Activated naive CD8-positive, alpha-beta T cell treated with anti-CD3 and anti-CD28 coated beads for 36 hours (primary cell): ENCODE data around the gene CCDC88B. TPM values are rescaled to one million over a fixed set of nuclear protein-coding genes. Genes with fewer than 3 reads are reported as not detected.
A peak's percentile ranks its signal among the peaks of the same experiment; 100 is the strongest.

ENCODE experiments used
- DNase-seq: peaks from one replicate; pipeline ENCODE4 v3.0.0; 2021
- H3K27ac Mint-ChIP-seq: one replicate; pipeline ENCODE4 v1.8.0; 2022; ENCODE audit warnings: mild to moderate bottlenecking, moderate library complexity, mixed read lengths
- H3K27me3 Mint-ChIP-seq: one replicate; pipeline ENCODE4 v1.8.0; 2022; ENCODE audit warnings: mild to moderate bottlenecking, mixed read lengths
- H3K36me3 Mint-ChIP-seq: one replicate; pipeline ENCODE4 v1.8.0; 2021; ENCODE audit warnings: mild to moderate bottlenecking, mixed read lengths
- H3K4me1 Mint-ChIP-seq: one replicate; pipeline ENCODE4 v1.8.0; 2021; ENCODE audit warnings: mixed read lengths
- H3K4me3 Mint-ChIP-seq: one replicate; pipeline ENCODE4 v1.8.0; 2022; ENCODE audit warnings: mild to moderate bottlenecking, moderate library complexity, mixed read lengths
- H3K9me3 Mint-ChIP-seq: one replicate; pipeline ENCODE4 v1.8.0; 2022; ENCODE audit warnings: mixed read lengths
- total RNA-seq, 2 experiments: library from RNA; stranded (reverse); gene quantifications; one replicate each; pipeline ENCODE4 v1.2.3, GENCODE V29; 2021

Gene CCDC88B, protein sequence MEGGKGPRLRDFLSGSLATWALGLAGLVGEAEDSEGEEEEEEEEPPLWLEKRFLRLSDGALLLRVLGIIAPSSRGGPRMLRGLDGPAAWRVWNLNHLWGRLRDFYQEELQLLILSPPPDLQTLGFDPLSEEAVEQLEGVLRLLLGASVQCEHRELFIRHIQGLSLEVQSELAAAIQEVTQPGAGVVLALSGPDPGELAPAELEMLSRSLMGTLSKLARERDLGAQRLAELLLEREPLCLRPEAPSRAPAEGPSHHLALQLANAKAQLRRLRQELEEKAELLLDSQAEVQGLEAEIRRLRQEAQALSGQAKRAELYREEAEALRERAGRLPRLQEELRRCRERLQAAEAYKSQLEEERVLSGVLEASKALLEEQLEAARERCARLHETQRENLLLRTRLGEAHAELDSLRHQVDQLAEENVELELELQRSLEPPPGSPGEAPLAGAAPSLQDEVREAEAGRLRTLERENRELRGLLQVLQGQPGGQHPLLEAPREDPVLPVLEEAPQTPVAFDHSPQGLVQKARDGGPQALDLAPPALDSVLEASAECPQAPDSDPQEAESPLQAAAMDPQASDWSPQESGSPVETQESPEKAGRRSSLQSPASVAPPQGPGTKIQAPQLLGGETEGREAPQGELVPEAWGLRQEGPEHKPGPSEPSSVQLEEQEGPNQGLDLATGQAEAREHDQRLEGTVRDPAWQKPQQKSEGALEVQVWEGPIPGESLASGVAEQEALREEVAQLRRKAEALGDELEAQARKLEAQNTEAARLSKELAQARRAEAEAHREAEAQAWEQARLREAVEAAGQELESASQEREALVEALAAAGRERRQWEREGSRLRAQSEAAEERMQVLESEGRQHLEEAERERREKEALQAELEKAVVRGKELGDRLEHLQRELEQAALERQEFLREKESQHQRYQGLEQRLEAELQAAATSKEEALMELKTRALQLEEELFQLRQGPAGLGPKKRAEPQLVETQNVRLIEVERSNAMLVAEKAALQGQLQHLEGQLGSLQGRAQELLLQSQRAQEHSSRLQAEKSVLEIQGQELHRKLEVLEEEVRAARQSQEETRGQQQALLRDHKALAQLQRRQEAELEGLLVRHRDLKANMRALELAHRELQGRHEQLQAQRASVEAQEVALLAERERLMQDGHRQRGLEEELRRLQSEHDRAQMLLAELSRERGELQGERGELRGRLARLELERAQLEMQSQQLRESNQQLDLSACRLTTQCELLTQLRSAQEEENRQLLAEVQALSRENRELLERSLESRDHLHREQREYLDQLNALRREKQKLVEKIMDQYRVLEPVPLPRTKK (N-terminal part only)
- total RNA-seq = 10 to 100 TPM; 73.5 to 74.5 TPM

DNA sequence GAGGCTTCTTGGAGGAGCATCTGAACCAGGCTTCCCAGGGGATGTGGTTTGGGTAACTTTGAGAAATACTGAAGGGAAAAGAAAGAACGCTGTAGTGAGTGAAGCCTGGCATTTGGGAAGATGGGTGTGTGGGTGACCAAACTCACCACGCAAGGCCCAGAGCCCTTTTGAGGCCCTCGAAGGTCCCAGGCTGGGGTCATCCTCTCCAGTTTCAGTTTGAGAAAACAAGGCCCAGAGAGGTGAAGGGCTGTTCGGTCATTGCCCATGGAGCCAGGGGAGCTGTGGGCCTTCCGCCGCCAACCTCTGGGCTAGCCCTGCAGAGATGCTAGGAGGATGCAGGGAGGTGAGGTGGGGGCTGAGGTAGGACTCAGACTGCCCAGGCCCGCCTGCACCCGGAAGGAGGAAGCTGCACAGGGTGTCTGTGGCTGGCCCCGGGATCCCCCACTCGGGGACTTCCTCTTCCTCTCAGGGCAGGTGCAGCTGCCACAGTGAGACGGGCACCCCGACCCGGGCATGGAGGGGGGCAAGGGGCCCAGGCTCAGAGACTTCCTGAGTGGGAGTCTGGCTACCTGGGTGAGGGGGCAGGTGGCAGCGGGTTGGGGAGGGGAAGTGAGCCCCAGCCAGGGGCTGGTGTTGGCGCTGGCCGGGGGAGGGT lies at the start of gene CCDC88B:
Gene CCDC88B (plus strand): TSS at position 451 of the 655 bp plus-strand sequence. CDS start 63 bp downstream, at position 514.
- H3K27me3 Mint-ChIP-seq = no peaks in the 10 kb centered on the region
- H3K4me3 Mint-ChIP-seq = peak within 1 kb of the TSS; percentile 92
- H3K27ac Mint-ChIP-seq = peak within 1 kb of the TSS; percentile 90
- peaks cover 10% of the 10 kb centered on the region for H3K36me3 Mint-ChIP-seq
- no peaks in the 10 kb centered on the region for H3K9me3 Mint-ChIP-seq
- peaks cover 31% of the 10 kb centered on the region for H3K4me1 Mint-ChIP-seq
- DNase-seq = peak; percentile 88

DNA sequence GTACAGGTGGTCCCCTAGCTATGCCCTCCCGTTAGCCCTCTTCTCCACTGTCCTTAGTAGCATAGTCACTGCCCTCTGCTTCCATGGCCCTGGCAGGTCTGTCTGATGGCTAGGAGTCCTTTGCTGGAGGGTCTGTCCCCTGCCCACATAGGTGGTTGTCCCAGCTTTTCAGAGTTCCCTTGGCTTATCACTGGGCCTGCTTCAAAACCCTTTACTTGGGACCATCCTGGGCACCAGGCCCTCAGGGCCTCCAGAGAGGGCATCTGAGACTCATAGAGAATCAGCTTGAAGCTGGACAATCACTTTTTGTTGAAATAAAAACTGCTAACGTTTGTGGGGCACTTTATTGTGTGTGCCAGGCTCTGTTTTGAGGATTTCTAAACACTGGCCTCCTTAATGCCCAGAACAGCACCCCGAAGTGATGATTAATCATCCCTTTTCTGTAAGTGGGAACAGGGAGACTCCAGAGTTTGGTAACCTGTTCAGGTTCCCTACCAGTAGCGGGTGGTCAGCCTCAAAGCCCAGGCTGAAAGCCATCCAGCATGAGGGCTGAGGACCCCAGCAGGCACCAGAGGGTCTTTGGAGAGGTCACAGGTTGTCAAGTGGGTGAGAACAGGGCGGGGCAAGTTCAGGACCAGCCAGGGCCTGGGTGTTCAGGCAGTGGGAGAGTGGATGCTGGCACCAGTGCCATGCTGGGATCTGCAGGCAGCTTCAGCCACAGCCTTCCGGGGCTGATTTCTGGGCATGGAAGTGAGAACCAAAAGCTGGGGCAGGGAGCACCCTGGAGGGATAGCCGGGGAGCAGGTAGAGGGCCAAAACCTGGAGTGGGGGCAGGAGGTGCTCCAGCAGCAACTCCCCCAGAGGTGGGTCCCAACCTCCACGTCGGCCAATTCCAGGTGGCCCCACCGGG lies 49.4 kb upstream of the CCDC88B start:
- peaks cover 43% of the 10 kb centered on the region for H3K27me3 Mint-ChIP-seq
- peak overlapping the region; percentile 23 for H3K4me3 Mint-ChIP-seq
- H3K9me3 Mint-ChIP-seq = no peaks in the 10 kb centered on the region
- H3K27ac Mint-ChIP-seq = no peak overlapping the region
- DNase-seq = no peak
- H3K4me1 Mint-ChIP-seq = peaks cover 15% of the 10 kb centered on the region
- peaks cover 5% of the 10 kb centered on the region for H3K36me3 Mint-ChIP-seq

DNA sequence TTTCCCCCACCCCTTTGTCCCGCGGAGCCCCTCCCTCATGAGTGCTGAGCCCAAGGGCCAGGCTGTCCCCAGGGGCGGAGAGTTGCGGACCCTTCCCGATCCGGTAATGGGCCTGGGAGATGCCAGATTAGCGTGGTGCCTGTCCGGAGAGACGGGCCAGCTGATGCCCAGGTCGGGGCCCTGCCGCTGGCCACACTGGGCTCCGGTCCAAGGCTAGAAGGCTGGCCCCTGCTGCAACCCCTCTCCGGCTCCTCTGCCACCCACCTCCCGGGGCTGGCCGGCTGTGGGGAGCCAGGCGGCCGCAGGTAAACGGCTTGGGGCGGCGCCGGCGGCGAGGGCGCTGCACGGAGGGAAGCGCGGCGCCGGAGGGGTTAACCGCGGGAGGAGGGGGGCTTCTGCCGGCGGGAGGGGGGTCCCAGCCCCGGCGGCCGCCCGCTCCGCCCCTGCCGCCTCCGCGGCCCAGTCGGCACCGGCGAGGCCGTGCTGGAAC lies 48.7 kb upstream of the CCDC88B start, which contains the start of gene KCNK4:
Gene KCNK4 (plus strand): TSS at position 41 of the 490 bp plus-strand sequence. CDS start 1,717 bp downstream, outside the sequence.
- H3K27me3 Mint-ChIP-seq = peaks cover 50% of the 10 kb centered on the region
- DNase-seq = no peak
- no peaks in the 10 kb centered on the region for H3K9me3 Mint-ChIP-seq
- peaks cover 5% of the 10 kb centered on the region for H3K36me3 Mint-ChIP-seq
- peak within 1 kb of the TSS; percentile 23 for H3K4me3 Mint-ChIP-seq
- H3K27ac Mint-ChIP-seq = no peak within 1 kb of the TSS
- peaks cover 14% of the 10 kb centered on the region for H3K4me1 Mint-ChIP-seq

DNA sequence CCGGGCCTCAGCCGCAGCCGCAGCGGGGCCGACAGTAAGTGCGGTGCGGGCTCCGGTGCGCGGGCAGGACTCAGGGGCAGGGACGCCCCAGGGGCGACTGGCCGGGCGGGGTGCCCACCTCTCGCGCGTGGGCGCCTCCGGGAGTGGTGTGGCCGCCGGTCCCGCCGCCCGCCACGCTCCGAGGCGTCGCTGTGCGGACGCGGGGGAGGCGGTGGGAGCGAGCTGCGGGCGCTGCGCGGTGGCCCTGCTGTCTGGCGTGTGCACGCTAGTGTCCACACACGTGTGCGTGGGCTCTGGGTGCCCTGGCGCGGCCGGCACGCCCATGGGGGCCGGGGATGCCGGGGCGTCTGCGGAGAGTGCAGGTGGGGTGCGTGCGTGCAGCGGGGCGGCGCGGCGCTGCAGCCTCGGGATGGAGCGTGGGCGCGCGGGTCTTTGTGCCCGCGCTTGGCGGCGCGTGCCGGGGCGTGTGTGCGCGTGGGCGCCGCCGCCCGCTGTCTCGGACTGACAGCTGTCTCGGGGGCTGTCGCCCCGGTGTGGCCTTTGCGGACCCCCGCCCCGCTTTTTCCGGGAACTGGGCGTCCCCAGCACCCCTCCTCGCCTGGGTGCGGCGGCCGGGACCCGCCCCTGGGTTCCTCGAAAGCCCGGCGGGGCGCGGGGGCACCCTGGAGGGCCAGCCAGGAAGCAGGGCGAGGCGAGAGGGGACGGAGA lies 48.1 kb upstream of the CCDC88B start:
- peaks cover 5% of the 10 kb centered on the region for H3K36me3 Mint-ChIP-seq
- DNase-seq = no peak
- H3K4me3 Mint-ChIP-seq = no peak overlapping the region
- peaks cover 56% of the 10 kb centered on the region for H3K27me3 Mint-ChIP-seq
- no peaks in the 10 kb centered on the region for H3K9me3 Mint-ChIP-seq
- H3K27ac Mint-ChIP-seq = no peak overlapping the region
- H3K4me1 Mint-ChIP-seq = peaks cover 8% of the 10 kb centered on the region

DNA sequence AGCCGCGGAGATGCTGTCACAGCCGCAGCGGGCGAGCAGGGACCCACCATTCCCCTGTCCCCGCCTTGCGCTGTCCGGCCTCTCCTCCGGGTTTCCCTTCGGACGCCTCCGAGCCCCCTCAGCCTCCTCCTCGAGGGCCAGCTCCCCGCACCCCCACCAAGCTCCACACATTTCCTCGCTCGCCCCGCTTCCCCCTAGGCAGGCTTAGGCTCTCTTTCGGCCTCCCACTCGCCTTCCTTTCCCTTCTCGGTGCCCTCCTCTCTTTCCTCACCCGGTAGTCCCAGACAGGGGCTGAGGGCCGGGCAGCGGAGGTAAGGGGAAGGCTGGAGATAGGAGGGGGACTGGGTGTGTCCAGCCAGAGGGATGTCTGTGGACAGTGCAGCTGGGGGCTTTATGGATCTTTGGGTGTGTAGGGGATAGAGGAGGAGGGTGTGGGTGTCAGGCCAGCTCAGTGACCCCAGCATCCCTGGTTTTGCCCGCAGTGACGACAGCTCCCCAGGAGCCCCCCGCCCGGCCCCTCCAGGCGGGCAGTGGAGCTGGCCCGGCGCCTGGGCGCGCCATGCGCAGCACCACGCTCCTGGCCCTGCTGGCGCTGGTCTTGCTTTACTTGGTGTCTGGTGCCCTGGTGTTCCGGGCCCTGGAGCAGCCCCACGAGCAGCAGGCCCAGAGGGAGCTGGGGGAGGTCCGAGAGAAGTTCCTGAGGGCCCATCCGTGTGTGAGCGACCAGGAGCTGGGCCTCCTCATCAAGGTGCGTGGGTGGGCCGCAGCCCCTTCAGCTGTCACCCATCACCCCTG lies 47.3 kb upstream of the CCDC88B start:
- Mint-ChIP-seq H3K36me3 (peaks cover 5% of the 10 kb centered on the region), H3K9me3 (no peaks in the 10 kb centered on the region), H3K4me1 (peaks cover 10% of the 10 kb centered on the region), H3K4me3 (peak overlapping the region; percentile 44), H3K27ac (no peak overlapping the region), H3K27me3 (peaks cover 64% of the 10 kb centered on the region)
- no peak for DNase-seq

DNA sequence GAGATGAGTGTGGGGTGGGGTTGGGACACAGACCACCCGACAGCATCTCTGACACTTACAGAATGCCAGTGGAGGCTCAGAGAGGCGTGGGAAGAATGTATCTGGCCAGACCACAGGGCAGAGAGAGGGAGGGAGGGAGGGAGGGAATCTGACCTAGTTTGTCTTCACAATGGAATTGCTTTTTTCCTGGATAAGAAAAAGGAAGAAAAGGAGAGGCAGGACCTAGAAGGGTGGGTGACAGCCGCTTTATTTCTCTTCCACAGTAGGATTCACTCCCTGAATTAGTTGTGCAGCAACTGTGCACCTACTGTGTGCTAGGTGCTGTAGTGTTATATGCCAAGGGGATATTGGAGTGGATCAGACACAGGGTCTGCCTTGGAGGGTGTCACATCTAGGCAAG lies 45.2 kb upstream of the CCDC88B start:
- Mint-ChIP-seq H3K4me1 (peaks cover 14% of the 10 kb centered on the region), H3K4me3 (no peak overlapping the region), H3K27me3 (peaks cover 85% of the 10 kb centered on the region), H3K27ac (no peak overlapping the region), H3K36me3 (no peaks in the 10 kb centered on the region), H3K9me3 (no peaks in the 10 kb centered on the region)
- no peak for DNase-seq

DNA sequence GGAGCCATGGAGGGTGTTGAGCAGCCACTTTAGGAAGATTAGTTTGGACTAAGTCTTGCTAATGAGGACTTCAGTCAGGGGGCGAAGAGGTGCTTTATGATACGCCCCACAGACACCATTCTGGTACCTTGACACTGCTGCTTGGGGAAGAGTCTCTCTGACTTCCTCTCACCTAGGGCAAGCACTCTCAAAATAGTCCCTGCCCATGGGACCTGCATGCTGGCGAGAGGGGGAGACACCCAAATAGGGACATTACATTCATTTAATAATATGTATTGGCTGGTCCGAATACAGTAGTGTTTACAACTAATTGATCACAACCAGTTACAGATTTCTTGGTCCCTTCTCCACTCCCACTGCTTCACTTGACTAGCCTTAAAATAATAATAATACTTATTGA lies 44.2 kb upstream of the CCDC88B start:
- Mint-ChIP-seq H3K36me3 (no peaks in the 10 kb centered on the region), H3K27ac (no peak overlapping the region), H3K27me3 (peaks cover 89% of the 10 kb centered on the region), H3K4me3 (no peak overlapping the region), H3K4me1 (peaks cover 19% of the 10 kb centered on the region), H3K9me3 (no peaks in the 10 kb centered on the region)
- DNase-seq = no peak

DNA sequence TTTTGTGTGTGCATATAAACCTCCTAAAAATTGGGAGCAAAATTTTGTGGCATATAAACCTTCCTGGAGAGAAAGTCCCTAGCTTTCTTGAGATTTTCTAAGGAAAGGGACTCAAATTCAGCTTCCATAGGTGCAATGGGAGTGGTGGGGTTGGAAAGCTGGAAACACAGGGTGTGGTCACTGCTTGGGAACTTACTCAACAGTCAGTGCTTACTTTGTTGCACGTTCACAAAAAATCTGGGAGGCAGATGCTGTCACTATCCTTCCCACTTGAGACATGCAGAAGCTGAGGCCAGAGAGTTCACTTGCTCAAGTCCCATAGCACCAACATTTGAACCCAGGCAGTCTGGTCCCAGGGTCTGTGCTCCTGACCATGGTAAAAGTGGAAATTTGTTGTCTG lies 43.8 kb upstream of the CCDC88B start:
- peaks cover 22% of the 10 kb centered on the region for H3K4me1 Mint-ChIP-seq
- H3K36me3 Mint-ChIP-seq = no peaks in the 10 kb centered on the region
- no peak for DNase-seq
- H3K27ac Mint-ChIP-seq = no peak overlapping the region
- no peaks in the 10 kb centered on the region for H3K9me3 Mint-ChIP-seq
- H3K4me3 Mint-ChIP-seq = no peak overlapping the region
- H3K27me3 Mint-ChIP-seq = peaks cover 89% of the 10 kb centered on the region

DNA sequence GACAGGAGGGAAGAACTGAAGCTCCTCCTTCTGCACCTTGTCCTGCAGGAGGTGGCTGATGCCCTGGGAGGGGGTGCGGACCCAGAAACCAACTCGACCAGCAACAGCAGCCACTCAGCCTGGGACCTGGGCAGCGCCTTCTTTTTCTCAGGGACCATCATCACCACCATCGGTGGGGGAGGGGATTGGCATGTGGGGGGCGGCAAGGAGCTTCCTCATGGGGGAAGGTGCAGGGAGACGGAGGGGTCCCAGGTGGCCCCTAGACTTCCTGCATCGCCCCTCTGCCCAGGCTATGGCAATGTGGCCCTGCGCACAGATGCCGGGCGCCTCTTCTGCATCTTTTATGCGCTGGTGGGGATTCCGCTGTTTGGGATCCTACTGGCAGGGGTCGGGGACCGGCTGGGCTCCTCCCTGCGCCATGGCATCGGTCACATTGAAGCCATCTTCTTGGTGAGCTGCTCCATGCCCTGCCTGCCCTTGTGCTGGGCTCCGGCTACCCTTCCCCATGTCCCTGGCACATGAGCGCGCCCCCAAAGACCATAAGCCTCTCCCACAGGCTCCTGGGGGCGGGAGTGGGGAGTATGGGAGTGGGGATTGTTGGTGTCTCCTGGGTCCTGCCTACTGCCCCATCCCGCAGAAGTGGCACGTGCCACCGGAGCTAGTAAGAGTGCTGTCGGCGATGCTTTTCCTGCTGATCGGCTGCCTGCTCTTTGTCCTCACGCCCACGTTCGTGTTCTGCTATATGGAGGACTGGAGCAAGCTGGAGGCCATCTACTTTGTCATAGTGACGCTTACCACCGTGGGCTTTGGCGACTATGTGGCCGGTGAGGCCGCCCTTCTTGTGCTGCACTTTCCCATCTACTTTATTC lies 42.9 kb upstream of the CCDC88B start:
- no peak overlapping the region for H3K4me3 Mint-ChIP-seq
- H3K9me3 Mint-ChIP-seq = no peaks in the 10 kb centered on the region
- H3K36me3 Mint-ChIP-seq = no peaks in the 10 kb centered on the region
- H3K4me1 Mint-ChIP-seq = peaks cover 22% of the 10 kb centered on the region
- DNase-seq = no peak
- H3K27ac Mint-ChIP-seq = no peak overlapping the region
- peaks cover 97% of the 10 kb centered on the region for H3K27me3 Mint-ChIP-seq

DNA sequence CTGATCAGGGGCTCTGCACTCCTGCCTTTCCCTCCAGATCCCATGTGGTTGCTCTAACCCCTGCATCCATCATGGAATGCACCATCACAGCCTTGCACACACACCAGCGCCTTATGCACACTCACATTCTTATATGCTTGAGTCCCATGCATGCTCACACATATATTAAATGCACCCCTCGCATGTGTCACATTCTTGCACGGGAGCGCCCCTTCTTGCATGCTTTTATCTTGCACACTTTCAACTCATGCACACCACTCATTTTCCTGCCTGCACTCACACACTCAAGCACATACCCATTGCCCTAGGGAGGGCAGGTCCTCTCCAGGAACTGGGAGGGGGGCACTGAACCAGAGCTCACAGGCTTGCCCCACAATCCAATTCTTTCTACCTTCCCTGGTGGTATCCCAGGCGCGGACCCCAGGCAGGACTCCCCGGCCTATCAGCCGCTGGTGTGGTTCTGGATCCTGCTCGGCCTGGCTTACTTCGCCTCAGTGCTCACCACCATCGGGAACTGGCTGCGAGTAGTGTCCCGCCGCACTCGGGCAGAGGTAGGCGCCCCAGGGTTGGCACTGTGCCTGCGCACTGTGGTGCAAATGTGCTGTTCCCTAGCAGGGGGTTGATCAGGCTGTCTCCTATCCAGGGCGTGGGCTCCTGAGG lies 42.2 kb upstream of the CCDC88B start:
- Mint-ChIP-seq H3K4me3 (no peak overlapping the region), H3K9me3 (no peaks in the 10 kb centered on the region), H3K36me3 (no peaks in the 10 kb centered on the region), H3K27me3 (peaks cover 97% of the 10 kb centered on the region), H3K27ac (no peak overlapping the region), H3K4me1 (peaks cover 18% of the 10 kb centered on the region)
- DNase-seq = no peak
